Measurements from ENCODE around the gene PRKAG2. TPM values are rescaled to one million over a fixed set of nuclear protein-coding genes. Genes with fewer than 3 reads are reported as not detected.

The PRKAG2 gene
- polyA plus RNA-seq, 3 donors: 29.2 to 59.8 (median 30.9) TPM

- peaks cover 47 to 59% of the 10 kb centered on the region in 2 donors for H3K36me3 Mint-ChIP-seq
- Histone ChIP-seq H4K20me1 (ENCODE audit: insufficient read depth, low read length) (peaks cover 96% of the 10 kb centered on the region), H3K9ac (ENCODE audit: insufficient read depth, low read length, poor library complexity, severe bottlenecking) (no peak overlapping the region), H3K27me3 (ENCODE audit: control insufficient read depth in 2 of 2, insufficient read depth in 2 of 2, low read length in 2 of 2) (no peaks in the 10 kb centered on the region), H3K4me1 (ENCODE audit: control insufficient read depth in 1 of 2, insufficient read depth in 2 of 2, low read length in 2 of 2) (no peaks in the 10 kb centered on the region), H3K9me3 (replicated peaks in 1 of 2; ENCODE audit: control insufficient read depth in 1 of 2, insufficient read depth in 1 of 2, low read length in 2 of 2) (no peaks in the 10 kb centered on the region), H3K27ac (ENCODE audit: low read depth in 1 of 2, low read length in 2 of 2) (no peak overlapping the region), H3K4me2 (replicated peaks; ENCODE audit: extremely low read depth, low read length, poor library complexity, severe bottlenecking) (no peak overlapping the region), H3K4me3 (replicated peaks in 1 of 3; ENCODE audit: low read depth in 2 of 3, low read length in 3 of 3) (no peak overlapping the region), H2AFZ (ENCODE audit: insufficient read depth, low read depth, low read length, poor library complexity, severe bottlenecking) (no peak overlapping the region), H3K79me2 (ENCODE audit: insufficient read depth, low read length) (no peaks in the 10 kb centered on the region), H3K36me3 (replicated peaks in 1 of 2; ENCODE audit: control insufficient read depth in 1 of 2, insufficient read depth in 2 of 2, low read length in 2 of 2) (peaks cover 19 to 51% of the 10 kb centered on the region in 2 donors)
- H3K4me3 Mint-ChIP-seq: no peak overlapping the region
- peak overlapping the region in 3 of 7 donors; percentile 48 to 63 (median 50) for H3K27ac Mint-ChIP-seq
- intact Hi-C loops (cut with micrococcal nuclease): no loop called here
- H3K4me1 Mint-ChIP-seq: peaks cover 12% of the 10 kb centered on the region
- DNase-seq: no peak
- no peak for TF ChIP-seq CTCF (IDR thresholded peaks at IDR 0.05)
- WGBS (ENCODE audit: insufficient coverage): 100% methylated on average over 3 of the region's 4 CpGs
- H3K27me3 Mint-ChIP-seq (ENCODE audit: low read depth in 3 of 3): peaks cover 0 to 3% (median 0%) of the 10 kb centered on the region in 3 donors
- peaks cover 0 to 2% (median 0%) of the 10 kb centered on the region in 7 donors for H3K9me3 Mint-ChIP-seq
These were observed 166.1 kb downstream of the PRKAG2 start for GRCh38 chr7:151710646-151711434.

GRCh38 chr7:151710121-151710640 is 166.7 kb downstream of the PRKAG2 start:
- intact Hi-C loops (cut with micrococcal nuclease): no loop called here
- Histone ChIP-seq H3K27me3 (ENCODE audit: control insufficient read depth in 2 of 2, insufficient read depth in 2 of 2, low read length in 2 of 2) (no peaks in the 10 kb centered on the region), H3K4me3 (replicated peaks in 1 of 3; ENCODE audit: low read depth in 2 of 3, low read length in 3 of 3) (no peak overlapping the region), H3K4me1 (ENCODE audit: control insufficient read depth in 1 of 2, insufficient read depth in 2 of 2, low read length in 2 of 2) (no peaks in the 10 kb centered on the region), H3K4me2 (replicated peaks; ENCODE audit: extremely low read depth, low read length, poor library complexity, severe bottlenecking) (no peak overlapping the region), H2AFZ (ENCODE audit: insufficient read depth, low read depth, low read length, poor library complexity, severe bottlenecking) (no peak overlapping the region), H3K27ac (ENCODE audit: low read depth in 1 of 2, low read length in 2 of 2) (no peak overlapping the region), H3K36me3 (replicated peaks in 1 of 2; ENCODE audit: control insufficient read depth in 1 of 2, insufficient read depth in 2 of 2, low read length in 2 of 2) (peaks cover 19 to 56% of the 10 kb centered on the region in 2 donors), H4K20me1 (ENCODE audit: insufficient read depth, low read length) (peaks cover 96% of the 10 kb centered on the region), H3K9ac (ENCODE audit: insufficient read depth, low read length, poor library complexity, severe bottlenecking) (no peak overlapping the region), H3K9me3 (replicated peaks in 1 of 2; ENCODE audit: control insufficient read depth in 1 of 2, insufficient read depth in 1 of 2, low read length in 2 of 2) (no peaks in the 10 kb centered on the region), H3K79me2 (ENCODE audit: insufficient read depth, low read length) (no peaks in the 10 kb centered on the region)
- Mint-ChIP-seq H3K4me3 (no peak overlapping the region), H3K4me1 (peaks cover 11% of the 10 kb centered on the region), H3K27me3 (ENCODE audit: low read depth in 3 of 3) (peaks cover 0 to 3% (median 0%) of the 10 kb centered on the region in 3 donors), H3K27ac (peak overlapping the region in 2 of 7 donors; percentile 22 to 48), H3K36me3 (peaks cover 44 to 56% of the 10 kb centered on the region in 2 donors), H3K9me3 (no peaks in the 10 kb centered on the region)
- WGBS (ENCODE audit: insufficient coverage): 98% methylated on average over 15 of the region's 18 CpGs
- no peak for DNase-seq
- no peak for TF ChIP-seq CTCF (IDR thresholded peaks at IDR 0.05)
